Gastroesophageal sphincter (tissue), 3 donors: ENCODE data around the gene CNTNAP2.

Source experiments
- POLR2A ChIP-seq, 2 donors: fragments of 450-650 bp; IDR thresholded peaks; one replicate each; pipeline ENCODE4 v1.6.1; 2017; ENCODE audit warnings: antibody characterized with exemption in 2 of 2, mild to moderate bottlenecking in 2 of 2, moderate library complexity in 1 of 2
- TF ChIP-seq, protein P1 (sequence below), 4 experiments: fragments of 200-600 bp in 2 of 4; fragments of 450-650 bp in 2 of 4; sonication (generic) in 1 of 4; IDR thresholded peaks; one replicate each; pipeline ENCODE4 v1.5.1; 2017 to 2019; ENCODE audit warnings: antibody characterized with exemption in 4 of 4, mild to moderate bottlenecking in 2 of 4, moderate library complexity in 2 of 4

DNA sequence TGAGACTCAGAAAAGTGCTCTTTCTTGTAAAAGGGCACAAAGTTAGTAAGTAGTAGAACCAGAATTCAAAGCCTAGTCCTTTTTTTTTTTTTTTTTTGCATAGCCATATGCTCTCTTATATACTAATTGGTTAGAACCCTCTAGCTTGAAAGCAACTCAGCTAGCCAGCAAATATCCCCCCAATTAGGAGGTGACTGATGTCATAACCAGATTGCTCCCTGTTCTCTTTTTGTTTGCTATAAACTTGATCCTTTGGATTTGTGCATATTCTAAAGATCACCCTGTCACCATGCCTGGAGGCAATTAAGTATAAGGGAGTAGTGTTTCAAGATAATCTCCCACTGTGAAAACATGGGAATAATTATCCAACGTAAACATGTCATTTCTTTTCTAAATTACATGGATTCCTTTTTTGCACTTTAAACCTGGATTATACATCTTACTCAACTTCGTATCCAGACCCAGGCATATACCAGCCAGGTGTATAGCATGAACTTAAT is 963.4 kb downstream of the CNTNAP2 start:
- TF ChIP-seq POLR2A (IDR thresholded peaks at IDR 0.05), result no peak
- TF ChIP-seq, protein P1, sequence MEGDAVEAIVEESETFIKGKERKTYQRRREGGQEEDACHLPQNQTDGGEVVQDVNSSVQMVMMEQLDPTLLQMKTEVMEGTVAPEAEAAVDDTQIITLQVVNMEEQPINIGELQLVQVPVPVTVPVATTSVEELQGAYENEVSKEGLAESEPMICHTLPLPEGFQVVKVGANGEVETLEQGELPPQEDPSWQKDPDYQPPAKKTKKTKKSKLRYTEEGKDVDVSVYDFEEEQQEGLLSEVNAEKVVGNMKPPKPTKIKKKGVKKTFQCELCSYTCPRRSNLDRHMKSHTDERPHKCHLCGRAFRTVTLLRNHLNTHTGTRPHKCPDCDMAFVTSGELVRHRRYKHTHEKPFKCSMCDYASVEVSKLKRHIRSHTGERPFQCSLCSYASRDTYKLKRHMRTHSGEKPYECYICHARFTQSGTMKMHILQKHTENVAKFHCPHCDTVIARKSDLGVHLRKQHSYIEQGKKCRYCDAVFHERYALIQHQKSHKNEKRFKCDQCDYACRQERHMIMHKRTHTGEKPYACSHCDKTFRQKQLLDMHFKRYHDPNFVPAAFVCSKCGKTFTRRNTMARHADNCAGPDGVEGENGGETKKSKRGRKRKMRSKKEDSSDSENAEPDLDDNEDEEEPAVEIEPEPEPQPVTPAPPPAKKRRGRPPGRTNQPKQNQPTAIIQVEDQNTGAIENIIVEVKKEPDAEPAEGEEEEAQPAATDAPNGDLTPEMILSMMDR (IDR thresholded peaks at IDR 0.05), result no peak
